Kidney (tissue), 14 donors: ENCODE data around the gene KLK1. TPM values are rescaled to one million over a fixed set of nuclear protein-coding genes. Genes with fewer than 3 reads are reported as not detected.

Experiments used
- DNase-seq, 5 donors: peaks; one replicate each; pipeline ENCODE4 v3.0.0-alpha.2; 2013 to 2020
- FAIRE-seq: peaks from 2 replicates; lab custom pipeline; 2012; peaks lifted over from hg19 to GRCh38; lab: Jason Lieb, UNC
- H3K27ac ChIP-seq, 2 donors: one replicate each; pipeline ENCODE4 v1.7.0; 2013; ENCODE audit warnings: low read depth in 2 of 2, low read length in 2 of 2, inconsistent platforms in 1 of 2
- H3K27me3 ChIP-seq: one replicate; pipeline ENCODE4 v1.7.1; 2013; ENCODE audit warnings: low read length, inconsistent platforms; ENCODE audit not compliant: control insufficient read depth, insufficient read depth
- H3K36me3 ChIP-seq, 3 donors: one replicate each; pipeline versions ENCODE4 v1.7.0 to v1.7.1; 2013; ENCODE audit warnings: low read length in 3 of 3, control low read depth in 1 of 3, inconsistent platforms in 1 of 3; ENCODE audit not compliant: insufficient read depth in 3 of 3, control insufficient read depth in 2 of 3
- H3K4me1 ChIP-seq, 3 donors: one replicate each; pipeline versions ENCODE4 v1.7.0 to v1.7.1; 2013; ENCODE audit warnings: low read length in 3 of 3, inconsistent platforms in 1 of 3, low read depth in 1 of 3; ENCODE audit not compliant: control insufficient read depth in 2 of 3, insufficient read depth in 2 of 3
- H3K4me3 ChIP-seq, 3 donors: one replicate each; pipeline versions ENCODE4 v1.7.0 to v1.8.1; 2013; ENCODE audit warnings: low read length in 3 of 3, control low read depth in 1 of 3, inconsistent platforms in 1 of 3
- H3K9ac ChIP-seq, 3 donors: one replicate each; pipeline versions ENCODE4 v1.7.0 to v1.7.1; 2013; ENCODE audit warnings: low read length in 3 of 3, control low read depth in 1 of 3, inconsistent platforms in 1 of 3
- H3K9me3 ChIP-seq, 3 donors: one replicate each; pipeline versions ENCODE4 v1.7.0 to v1.7.1; 2013; ENCODE audit warnings: low read length in 3 of 3, control low read depth in 1 of 3, inconsistent platforms in 1 of 3; ENCODE audit not compliant: control insufficient read depth in 2 of 3, insufficient read depth in 1 of 3
- CTCF ChIP-seq: IDR thresholded peaks from 3 replicates; pipeline ENCODE4 v1.5.1; 2012; ENCODE audit warnings: mild to moderate bottlenecking, moderate library complexity, borderline replicate concordance; ENCODE audit not compliant: insufficient read depth; ENCODE audit errors: extremely low read depth
- intact Hi-C: fragments of 100-400 bp; cut with DNase I; formaldehyde crosslinking; loops from one replicate; pipeline ENCODE4 v1.11.1; 2022
- polyA plus RNA-seq: library from polyadenylated mRNA; stranded (reverse); fragments of 350-450 nt; fragmentation: Illumina TruSeq; extraction: RNeasy Lipid Tissue Mini Kit (QIAGEN cat#74804); gene quantifications from one replicate; pipeline ENCODE4 v1.2.3, GENCODE V29; 2014; ENCODE audit warnings: low read depth, low replicate concordance; ENCODE audit not compliant: insufficient read depth
- total RNA-seq: library from RNA; stranded (reverse); fragmentation: NEBNext Ultra II Directional; extraction: Animal tissue kit (Norgen Biotek cat#: 25700); gene quantifications from one replicate; pipeline ENCODE4 v1.2.1, GENCODE V29; 2021
- donor health status: control.
- donor health status: control.
- donor health status: control.
- donor health status: control.
- donor health status: control.
- donor health status: DM: yes; HTN: yes; CAD: no.
- donor health status: Normal renal cell carcinoma (clear cell type).

KLK1 gene
- total and polyA plus RNA-seq, 2 donors from 2014 or later = 0.41 to 827 TPM

- Histone ChIP-seq H3K9ac (no peak overlapping the region), H3K27ac (no peak overlapping the region), H3K27me3 (no peaks in the 10 kb centered on the region), H3K4me3 (no peak overlapping the region), H3K9me3 (no peaks in the 10 kb centered on the region), H3K36me3 (peaks cover 2 to 10% (median 6%) of the 10 kb centered on the region in 3 donors), H3K4me1 (peaks cover 0 to 11% (median 3%) of the 10 kb centered on the region in 3 donors)
- DNase-seq (no peak), FAIRE-seq (no peak)
- TF ChIP-seq CTCF = no peak
- intact Hi-C loops = no loop called here
Observed at GRCh38 chr19:50798659-50799546, 24.7 kb downstream of the KLK1 start.

- FAIRE-seq (no peak), DNase-seq (no peak)
- no peaks in the 10 kb centered on the region for H3K9me3 ChIP-seq
- no peak overlapping the region for H3K9ac ChIP-seq
- H3K36me3 ChIP-seq = peaks cover 2 to 10% (median 6%) of the 10 kb centered on the region in 3 donors
- no peak overlapping the region for H3K27ac ChIP-seq
- H3K27me3 ChIP-seq = no peaks in the 10 kb centered on the region
- H3K4me1 ChIP-seq = peaks cover 0 to 3% (median 2%) of the 10 kb centered on the region in 3 donors
- H3K4me3 ChIP-seq = no peak overlapping the region
- intact Hi-C loops = no loop called here
- TF ChIP-seq CTCF = no peak
Observed at GRCh38 chr19:50797781-50798658, 25.6 kb downstream of the KLK1 start.

GRCh38 chr19:50797429-50797780 is 26.2 kb downstream of the KLK1 start:
- H3K4me1 ChIP-seq = peaks cover 0 to 3% (median 0%) of the 10 kb centered on the region in 3 donors
- no peak for FAIRE-seq
- no peak for TF ChIP-seq CTCF
- no peak overlapping the region for H3K4me3 ChIP-seq
- intact Hi-C loops = no loop called here
- H3K27ac ChIP-seq = no peak overlapping the region
- DNase-seq = no peak
- H3K9me3 ChIP-seq = no peaks in the 10 kb centered on the region
- no peak overlapping the region for H3K9ac ChIP-seq
- no peaks in the 10 kb centered on the region for H3K27me3 ChIP-seq
- peaks cover 2 to 10% (median 6%) of the 10 kb centered on the region in 3 donors for H3K36me3 ChIP-seq
